Nephron (organoid): ENCODE results near the gene CD177.

Source experiments
- H3K27ac Mint-ChIP-seq, 3 experiments: 2 replicates each; pipeline ENCODE4 v1.8.0; 2020; ENCODE audit warnings: mixed read lengths in 3 of 3, mild to moderate bottlenecking in 2 of 3, moderate library complexity in 1 of 3
- H3K27me3 Mint-ChIP-seq: 2 replicates; pipeline ENCODE4 v1.8.0; 2021; ENCODE audit warnings: low read depth, mild to moderate bottlenecking, moderate library complexity, mixed read lengths
- H3K36me3 Mint-ChIP-seq: 2 replicates; pipeline ENCODE4 v1.8.0; 2020; ENCODE audit warnings: low read depth, mixed read lengths
- H3K4me1 Mint-ChIP-seq: 2 replicates; pipeline ENCODE4 v1.8.0; 2020; ENCODE audit warnings: mixed read lengths
- H3K4me3 Mint-ChIP-seq, 3 experiments: 2 replicates each; pipeline ENCODE4 v1.8.0; 2020; ENCODE audit warnings: mild to moderate bottlenecking in 3 of 3, mixed read lengths in 3 of 3, moderate library complexity in 2 of 3
- H3K9me3 Mint-ChIP-seq: 2 replicates; pipeline ENCODE4 v1.8.0; 2020; ENCODE audit warnings: mixed read lengths
- TF ChIP-seq, protein P1 (sequence below), 3 experiments: fragments of 200-600 bp; sonication (generic); IDR thresholded peaks; one replicate each; pipeline ENCODE4 v1.5.0; 2021; ENCODE audit warnings: antibody characterized with exemption in 3 of 3; ENCODE audit not compliant: unreplicated experiment in 3 of 3

The CD177 gene

DNA sequence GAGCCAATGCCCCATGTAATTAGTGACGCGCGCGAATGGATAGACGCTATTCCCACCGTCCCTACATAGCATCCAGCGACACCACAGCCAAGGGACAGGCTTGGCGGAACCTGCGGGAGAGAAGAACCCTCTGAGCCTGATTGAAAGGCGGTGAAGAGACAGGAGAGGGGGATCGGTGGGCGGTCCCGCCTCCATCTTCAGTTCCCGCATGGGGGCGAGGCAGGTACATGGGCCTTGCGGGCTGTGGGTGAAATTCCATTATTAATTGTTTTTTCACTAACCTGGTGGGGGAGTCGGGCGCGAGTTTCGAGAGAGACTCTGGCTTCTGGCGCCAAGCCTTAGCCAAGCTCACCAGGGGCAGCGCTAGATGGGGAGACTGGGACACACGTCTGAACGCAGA lies 52.8 kb downstream of the CD177 start:
- TF ChIP-seq, protein P1, sequence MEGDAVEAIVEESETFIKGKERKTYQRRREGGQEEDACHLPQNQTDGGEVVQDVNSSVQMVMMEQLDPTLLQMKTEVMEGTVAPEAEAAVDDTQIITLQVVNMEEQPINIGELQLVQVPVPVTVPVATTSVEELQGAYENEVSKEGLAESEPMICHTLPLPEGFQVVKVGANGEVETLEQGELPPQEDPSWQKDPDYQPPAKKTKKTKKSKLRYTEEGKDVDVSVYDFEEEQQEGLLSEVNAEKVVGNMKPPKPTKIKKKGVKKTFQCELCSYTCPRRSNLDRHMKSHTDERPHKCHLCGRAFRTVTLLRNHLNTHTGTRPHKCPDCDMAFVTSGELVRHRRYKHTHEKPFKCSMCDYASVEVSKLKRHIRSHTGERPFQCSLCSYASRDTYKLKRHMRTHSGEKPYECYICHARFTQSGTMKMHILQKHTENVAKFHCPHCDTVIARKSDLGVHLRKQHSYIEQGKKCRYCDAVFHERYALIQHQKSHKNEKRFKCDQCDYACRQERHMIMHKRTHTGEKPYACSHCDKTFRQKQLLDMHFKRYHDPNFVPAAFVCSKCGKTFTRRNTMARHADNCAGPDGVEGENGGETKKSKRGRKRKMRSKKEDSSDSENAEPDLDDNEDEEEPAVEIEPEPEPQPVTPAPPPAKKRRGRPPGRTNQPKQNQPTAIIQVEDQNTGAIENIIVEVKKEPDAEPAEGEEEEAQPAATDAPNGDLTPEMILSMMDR (IDR thresholded peaks at IDR 0.05; ENCODE audit: unreplicated experiment in 3 of 3), result no peak
- H3K27me3 Mint-ChIP-seq, result peaks cover 7% of the 10 kb centered on the region
- no peak overlapping the region for H3K27ac Mint-ChIP-seq
- no peaks in the 10 kb centered on the region for H3K36me3 Mint-ChIP-seq
- H3K4me1 Mint-ChIP-seq, result no peaks in the 10 kb centered on the region
- H3K4me3 Mint-ChIP-seq, result no peak overlapping the region
- H3K9me3 Mint-ChIP-seq, result peaks cover 15% of the 10 kb centered on the region

DNA sequence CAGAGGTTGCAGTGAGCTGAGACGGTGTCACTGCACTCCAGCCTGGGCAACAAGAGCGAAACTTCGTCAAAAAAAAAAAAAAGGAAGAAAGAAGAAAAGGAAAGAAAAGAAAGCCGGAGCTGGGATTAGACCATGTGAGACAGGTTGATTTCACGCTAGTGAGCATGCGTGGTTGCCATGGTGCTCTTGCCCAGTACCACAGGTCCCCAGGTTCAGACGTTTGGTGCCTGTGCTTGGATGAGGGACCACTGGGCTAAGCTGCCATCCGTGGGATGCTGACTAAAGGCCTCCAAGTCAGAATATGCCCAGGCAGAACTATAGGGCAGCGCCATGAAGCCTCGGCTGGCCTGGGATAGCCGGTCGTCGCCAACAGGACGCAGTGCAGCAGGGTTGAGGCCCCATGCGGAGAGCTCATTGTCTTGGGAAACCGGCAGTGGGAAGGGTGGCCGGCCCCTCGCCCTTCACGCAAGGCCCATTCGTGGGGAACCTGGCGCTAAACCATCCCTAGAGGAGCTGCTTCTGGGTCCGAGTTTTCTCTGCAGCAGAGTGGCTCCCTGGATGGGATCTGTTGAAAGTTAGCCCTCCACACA lies 54.0 kb downstream of the CD177 start:
- Mint-ChIP-seq H3K9me3 (peaks cover 20% of the 10 kb centered on the region), H3K27me3 (peaks cover 3% of the 10 kb centered on the region), H3K27ac (no peak overlapping the region), H3K4me1 (no peaks in the 10 kb centered on the region), H3K36me3 (no peaks in the 10 kb centered on the region), H3K4me3 (no peak overlapping the region)
- TF ChIP-seq, protein P1 (IDR thresholded peaks at IDR 0.05; ENCODE audit: unreplicated experiment in 3 of 3), result no peak

DNA sequence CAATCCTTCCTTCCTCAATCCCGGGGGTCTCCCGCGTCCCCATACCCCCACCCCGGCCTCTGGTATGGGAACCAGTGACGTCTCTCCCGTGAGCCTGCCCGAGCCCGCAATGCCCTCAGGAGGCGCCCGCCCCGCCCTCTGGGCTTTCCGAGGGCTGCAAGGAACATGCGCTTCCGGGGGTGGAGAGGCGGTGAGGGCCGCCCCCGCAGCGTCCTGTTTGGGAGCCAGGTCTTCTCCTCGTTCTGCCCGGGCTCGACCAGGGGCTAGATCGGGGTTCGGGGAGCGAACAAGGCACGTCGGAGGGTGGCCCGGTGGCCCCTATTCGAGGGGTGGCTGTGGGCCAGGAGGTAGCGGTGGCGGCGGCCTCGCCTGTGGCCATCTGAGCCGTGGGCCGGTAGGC lies 54.6 kb downstream of the CD177 start:
- Mint-ChIP-seq H3K27me3 (peaks cover 3% of the 10 kb centered on the region), H3K4me1 (no peaks in the 10 kb centered on the region), H3K27ac (no peak overlapping the region), H3K9me3 (peaks cover 22% of the 10 kb centered on the region), H3K36me3 (no peaks in the 10 kb centered on the region), H3K4me3 (no peak overlapping the region)
- TF ChIP-seq, protein P1 (IDR thresholded peaks at IDR 0.05; ENCODE audit: unreplicated experiment in 3 of 3), result no peak

DNA sequence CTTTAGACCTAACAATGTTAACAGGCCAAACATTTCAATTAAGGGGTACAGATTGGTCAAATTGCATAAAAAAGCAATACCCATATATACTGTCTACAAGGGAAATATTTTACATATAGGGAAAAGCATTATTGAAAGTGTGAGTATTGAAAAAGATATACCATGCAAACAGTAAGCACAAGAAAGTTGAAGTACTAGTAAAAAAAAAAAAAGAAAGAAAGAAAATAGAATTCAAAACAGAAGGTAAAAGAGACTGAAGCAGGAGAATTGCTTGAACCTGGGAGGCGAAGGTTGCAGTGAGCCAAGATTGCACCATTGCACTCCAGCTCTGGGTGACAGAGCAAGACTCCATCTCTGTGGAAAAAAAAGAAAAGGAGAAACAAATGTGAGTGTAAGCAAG lies 55.9 kb downstream of the CD177 start:
- H3K9me3 Mint-ChIP-seq, result peaks cover 23% of the 10 kb centered on the region
- no peaks in the 10 kb centered on the region for H3K36me3 Mint-ChIP-seq
- no peak overlapping the region for H3K27ac Mint-ChIP-seq
- no peaks in the 10 kb centered on the region for H3K4me1 Mint-ChIP-seq
- H3K27me3 Mint-ChIP-seq, result peaks cover 3% of the 10 kb centered on the region
- H3K4me3 Mint-ChIP-seq, result no peak overlapping the region
- TF ChIP-seq, protein P1 (IDR thresholded peaks at IDR 0.05; ENCODE audit: unreplicated experiment in 3 of 3), result no peak

DNA sequence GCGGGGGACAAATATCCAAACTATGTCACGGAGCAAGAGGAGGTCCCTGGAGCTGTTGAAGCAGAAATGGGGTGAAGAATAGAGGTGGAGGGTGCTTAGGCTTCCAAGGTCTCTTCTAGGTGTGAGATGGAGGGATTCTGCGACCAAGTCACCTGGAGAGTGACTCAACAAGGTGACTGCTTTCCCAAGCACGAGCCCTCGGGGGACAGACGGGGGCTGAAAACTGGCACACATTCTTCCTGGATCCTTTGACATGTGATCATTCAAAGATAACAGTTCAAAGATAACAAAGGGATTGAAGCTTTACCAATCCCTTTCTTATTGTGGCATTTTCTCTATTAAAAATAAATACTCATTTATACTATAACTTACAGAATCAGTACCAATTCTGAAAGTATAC lies 59.0 kb downstream of the CD177 start:
- no peaks in the 10 kb centered on the region for H3K36me3 Mint-ChIP-seq
- TF ChIP-seq, protein P1 (IDR thresholded peaks at IDR 0.05; ENCODE audit: unreplicated experiment in 3 of 3), result no peak
- H3K4me1 Mint-ChIP-seq, result no peaks in the 10 kb centered on the region
- peaks cover 25% of the 10 kb centered on the region for H3K9me3 Mint-ChIP-seq
- H3K27ac Mint-ChIP-seq, result no peak overlapping the region
- H3K27me3 Mint-ChIP-seq, result no peaks in the 10 kb centered on the region
- H3K4me3 Mint-ChIP-seq, result no peak overlapping the region
